Prostate gland (tissue), 2 donors: Measurements from ENCODE around the gene RNMT. TPM values are rescaled to one million over a fixed set of nuclear protein-coding genes. Genes with fewer than 3 reads are reported as not detected.
A peak's percentile ranks its signal among the peaks of the same experiment; 100 is the strongest.

Experiments used
- DNase-seq: peaks from one replicate; pipeline ENCODE4 v3.0.0-alpha.2; 2019; ENCODE audit warnings: low spot score
- H3K27ac ChIP-seq, 2 donors: fragments of 200-600 bp; sonication (generic); 2 replicates each; pipeline ENCODE4 v1.5.1; 2017 to 2019
- H3K27me3 ChIP-seq: fragments of 200-600 bp; sonication (generic); replicated peaks from 2 replicates; pipeline ENCODE4 v1.5.1; 2019; ENCODE audit not compliant: insufficient read depth
- H3K36me3 ChIP-seq, 2 donors: fragments of 200-600 bp; sonication (generic); 1 replicate in 1 of 2; 2 replicates in 1 of 2; pipeline versions ENCODE4 v1.5.1 to v1.8.1; 2017 to 2019
- H3K4me1 ChIP-seq: fragments of 200-600 bp; sonication (generic); replicated peaks from 2 replicates; pipeline ENCODE4 v1.5.1; 2019
- H3K4me3 ChIP-seq, 2 donors: fragments of 200-600 bp; sonication (generic); 2 replicates each; pipeline ENCODE4 v1.5.1; 2017 to 2019
- H3K9me3 ChIP-seq: fragments of 200-600 bp; sonication (generic); 2 replicates; pipeline ENCODE4 v1.5.1; 2017
- CTCF ChIP-seq, 4 experiments: fragments of 200-600 bp in 2 of 4; fragments of 450-650 bp in 2 of 4; sonication (generic) in 2 of 4; IDR thresholded peaks; 1 replicate in 3 of 4; 2 replicates in 1 of 4; pipeline ENCODE4 v1.5.1; 2016 to 2019; ENCODE audit warnings: antibody characterized with exemption in 4 of 4, mild to moderate bottlenecking in 2 of 4, moderate library complexity in 2 of 4
- POLR2A ChIP-seq: fragments of 450-650 bp; IDR thresholded peaks from one replicate; pipeline ENCODE4 v1.6.1; 2016; ENCODE audit warnings: antibody characterized with exemption, mild to moderate bottlenecking
- POLR2AphosphoS5 ChIP-seq: sonication (generic); formaldehyde crosslinking; IDR thresholded peaks from one replicate; pipeline ENCODE4 v1.6.1; 2017; ENCODE audit warnings: antibody characterized with exemption
- WGBS: methylation state at CpG from one replicate; pipeline ENCODE4 v1.1.5; 2018; 5-methylcytosine and 5-hydroxymethylcytosine counted together
- intact Hi-C: fragments of 100-400 bp; cut with DNase I; formaldehyde crosslinking; loops from one replicate; pipeline ENCODE4 v1.14.2; 2022
- small RNA-seq, 2 donors: library from RNA; depleted of rRNA; stranded (forward); fragments of <200 nt; gene quantifications; one replicate each; pipeline ENCODE3, GENCODE V24; 2016
- total RNA-seq, 2 donors: library from RNA; depleted of rRNA; stranded (reverse); fragments of >200 nt; gene quantifications; one replicate each; pipeline ENCODE4 v1.1.0, GENCODE V29; 2016

RNMT gene
- total RNA-seq, 2 donors from 2014 or later: 22.4 to 28.9 TPM

GRCh38 chr18:13809531-13810255 lies 83.2 kb downstream of the RNMT start:
- Histone ChIP-seq H3K27me3 (no peaks in the 10 kb centered on the region), H3K4me3 (no peak overlapping the region), H3K9me3 (no peaks in the 10 kb centered on the region), H3K27ac (no peak overlapping the region), H3K4me1 (no peaks in the 10 kb centered on the region), H3K36me3 (no peaks in the 10 kb centered on the region)
- DNase-seq: no peak
- WGBS: 43% methylated on average over 5 of the region's 5 CpGs
- intact Hi-C loops: no loop called here
- peak; percentile 19 for TF ChIP-seq POLR2AphosphoS5
- TF ChIP-seq CTCF (IDR thresholded peaks at IDR 0.05): no peak
- TF ChIP-seq POLR2A: no peak

- WGBS: 57% methylated on average over 10 of the region's 10 CpGs
- no peak for DNase-seq
Measured at GRCh38 chr18:13810950-13811485, 84.5 kb downstream of the RNMT start.

GRCh38 chr18:13811993-13812392 lies 85.5 kb downstream of the RNMT start:
- H3K27me3 ChIP-seq: no peaks in the 10 kb centered on the region
- WGBS: 52% methylated on average over 6 of the region's 6 CpGs
- H3K36me3 ChIP-seq: no peaks in the 10 kb centered on the region
- no peaks in the 10 kb centered on the region for H3K4me1 ChIP-seq
- DNase-seq: no peak
- TF ChIP-seq POLR2AphosphoS5 (no peak), CTCF (IDR thresholded peaks at IDR 0.05) (no peak), POLR2A (no peak)
- H3K27ac ChIP-seq: no peak overlapping the region
- intact Hi-C loops: no loop called here
- no peak overlapping the region for H3K4me3 ChIP-seq
- H3K9me3 ChIP-seq: no peaks in the 10 kb centered on the region

More at GRCh38 chr18:13810950-13811485, 84.5 kb downstream of the RNMT start:
- H3K9me3 ChIP-seq: no peaks in the 10 kb centered on the region
- H3K27me3 ChIP-seq: no peaks in the 10 kb centered on the region
- intact Hi-C loops: no loop called here
- no peak overlapping the region for H3K27ac ChIP-seq
- no peak overlapping the region for H3K4me3 ChIP-seq
- no peak for TF ChIP-seq CTCF (IDR thresholded peaks at IDR 0.05)
- no peak for TF ChIP-seq POLR2AphosphoS5
- no peak for TF ChIP-seq POLR2A
- no peaks in the 10 kb centered on the region for H3K4me1 ChIP-seq
- no peaks in the 10 kb centered on the region for H3K36me3 ChIP-seq

GRCh38 chr18:13813271-13813849 lies 86.9 kb downstream of the RNMT start:
- no peak overlapping the region for H3K27ac ChIP-seq
- WGBS: 27% methylated on average over 4 of the region's 4 CpGs

More at GRCh38 chr18:13813271-13813849, 86.9 kb downstream of the RNMT start:
- no peaks in the 10 kb centered on the region for H3K4me1 ChIP-seq
- DNase-seq: peak; percentile 50
- intact Hi-C loops: no loop called here
- TF ChIP-seq POLR2AphosphoS5 (no peak), CTCF (IDR thresholded peaks at IDR 0.05) (peak in 3 of 4 experiments; percentile 47 to 80 (median 69))
- no peak overlapping the region for H3K4me3 ChIP-seq
- H3K9me3 ChIP-seq: no peaks in the 10 kb centered on the region
- H3K36me3 ChIP-seq: no peaks in the 10 kb centered on the region
- no peaks in the 10 kb centered on the region for H3K27me3 ChIP-seq

Small RNA genes lying within 50 kb of the gene (small RNA-seq; reads per million reads assigned to genes)
- gene AP001525.1 (0 reads per million in 2 donors), gene RN7SL362P (0 reads per million in 2 donors)

Other genes with a start within 250 kb of the RNMT start
- 10 to 100 TPM; 10.3 to 12.4 TPM for gene FAM210A, start 115 bp upstream of the RNMT start, total RNA-seq
- gene MC5R, start 97.5 kb downstream of the RNMT start, total RNA-seq: not detected
- not detected for gene MC2R, start 188.9 kb downstream of the RNMT start, total RNA-seq